Stimulated activated CD8-positive, alpha-beta memory T cell treated with anti-CD3 and anti-CD28 coated beads, Interleukin-7, amount 100 ng/mL, for 4 hours (primary cell): ENCODE data around the gene CNR1.
"Not testable (repeated sequence)": the region's sequence is repeated elsewhere in the genome, so short reads cannot be mapped to it uniquely, and the experiment has no call there.

Experiments
- DNase-seq, 2 donors: peaks; one replicate each; pipeline ENCODE4 v3.0.0-alpha.2; 2020; ENCODE audit warnings: low read depth in 2 of 2

CNR1 gene

GRCh38 chr6:88165844-88166492 lies at the start of gene CNR1:
CNR1 (minus strand) TSS chr6:88166347; CDS start chr6:88145274, 21,073 bp downstream.
- no peak for DNase-seq

- DNase-seq, result no peak
Measured at GRCh38 chr6:88211446-88211845, 45.3 kb upstream of the CNR1 start.

DNA sequence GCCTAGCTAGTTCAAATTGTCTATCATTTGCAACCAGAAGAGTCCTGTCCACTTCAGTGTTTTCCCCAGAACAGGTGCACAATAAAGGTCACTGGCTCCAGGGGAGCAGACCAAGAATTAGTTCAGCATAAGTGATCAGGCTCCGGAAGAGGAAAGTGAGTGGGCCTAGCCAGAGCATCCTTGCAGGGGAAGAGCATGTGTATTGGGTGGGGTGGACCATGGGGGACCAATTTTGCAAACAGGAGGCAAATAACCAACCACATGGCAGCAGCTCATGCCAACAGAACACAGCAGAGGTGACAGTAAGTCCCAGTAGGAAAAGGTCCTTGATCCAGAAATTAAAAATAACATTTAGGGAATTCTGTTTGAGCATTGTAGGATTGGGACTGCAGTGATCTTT lies 43.2 kb upstream of the CNR1 start:
- DNase-seq, result no peak

DNA sequence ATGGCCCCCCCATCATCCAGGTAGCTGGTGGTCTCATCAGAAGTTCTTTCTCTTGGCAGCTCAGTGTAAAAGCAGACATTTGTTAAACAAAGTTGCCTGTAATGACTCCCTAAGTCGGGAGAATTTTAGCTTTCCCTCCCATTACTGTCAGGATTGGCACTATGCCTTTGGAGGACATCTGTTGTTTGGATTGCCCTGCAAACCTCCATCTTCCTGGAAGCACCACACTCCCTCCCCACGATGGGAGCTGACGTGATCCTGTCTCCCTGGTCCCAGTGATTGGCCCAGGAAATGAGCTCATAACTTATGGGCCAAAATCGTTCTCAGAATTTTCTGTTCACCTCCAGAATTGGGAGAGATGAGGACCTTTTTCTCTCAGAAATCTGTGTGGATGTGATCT lies 42.6 kb upstream of the CNR1 start:
- DNase-seq, result no peak

GRCh38 chr6:88201734-88202133 lies 35.6 kb upstream of the CNR1 start:
- DNase-seq, result not testable (repeated sequence)

- DNase-seq, result no peak
Measured at GRCh38 chr6:88184921-88185320, 18.8 kb upstream of the CNR1 start.

DNA sequence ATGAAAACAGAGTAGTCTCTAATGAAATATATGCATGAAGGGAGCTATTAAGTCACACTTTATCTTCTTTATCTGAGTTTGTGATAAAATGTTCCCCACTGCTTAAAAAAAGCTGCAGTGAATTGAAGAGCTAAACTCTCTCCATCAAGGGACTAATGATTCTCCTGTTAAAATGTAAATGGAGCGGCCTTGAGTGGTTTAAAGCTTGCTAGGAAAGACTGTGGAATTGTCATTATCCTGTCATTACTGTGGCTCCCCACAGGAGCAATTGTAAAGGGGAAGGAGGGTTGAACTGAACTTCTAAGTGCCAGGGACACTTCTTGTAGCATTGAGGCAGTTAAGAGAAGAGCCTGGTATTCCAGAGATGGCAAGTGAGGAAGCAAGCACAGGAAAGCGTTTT lies 17.3 kb upstream of the CNR1 start:
- no peak for DNase-seq

- no peak for DNase-seq
Measured at GRCh38 chr6:88179692-88180091, 13.5 kb upstream of the CNR1 start.

DNA sequence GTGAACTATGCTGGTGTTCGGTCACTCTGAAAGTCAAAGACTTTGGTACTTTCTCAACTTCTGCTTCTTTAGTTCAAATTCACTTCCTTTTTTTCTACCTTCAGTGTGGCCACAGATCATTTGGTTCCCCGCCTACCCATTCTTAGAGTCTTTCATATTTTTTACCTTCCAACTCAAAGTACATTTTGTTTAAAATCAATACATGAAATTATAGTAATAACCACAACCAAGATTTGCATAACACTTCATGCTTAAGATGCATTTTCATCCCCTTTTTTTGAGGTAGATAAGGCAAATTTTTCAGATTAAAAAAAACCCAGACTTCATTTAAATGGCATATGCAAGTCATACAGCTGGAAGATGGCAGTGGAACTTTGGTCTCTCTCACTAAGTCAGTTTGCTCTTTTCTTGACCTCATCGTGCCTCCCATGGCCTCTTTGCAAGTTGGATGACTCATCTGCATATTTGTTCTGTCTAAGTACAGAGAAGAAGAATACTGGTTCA lies 11.9 kb upstream of the CNR1 start:
- DNase-seq, result no peak

- DNase-seq, result no peak
Measured at GRCh38 chr6:88174906-88175305, 8.8 kb upstream of the CNR1 start.

GRCh38 chr6:88171312-88171711 lies 5.2 kb upstream of the CNR1 start:
- DNase-seq, result no peak

GRCh38 chr6:88168362-88168761 lies 2.2 kb upstream of the CNR1 start:
- DNase-seq, result no peak

- DNase-seq, result no peak
Measured at GRCh38 chr6:88167352-88167937, 1.3 kb upstream of the CNR1 start.

GRCh38 chr6:88166493-88167351 lies 575 bp upstream of the CNR1 start:
- DNase-seq, result no peak

DNA sequence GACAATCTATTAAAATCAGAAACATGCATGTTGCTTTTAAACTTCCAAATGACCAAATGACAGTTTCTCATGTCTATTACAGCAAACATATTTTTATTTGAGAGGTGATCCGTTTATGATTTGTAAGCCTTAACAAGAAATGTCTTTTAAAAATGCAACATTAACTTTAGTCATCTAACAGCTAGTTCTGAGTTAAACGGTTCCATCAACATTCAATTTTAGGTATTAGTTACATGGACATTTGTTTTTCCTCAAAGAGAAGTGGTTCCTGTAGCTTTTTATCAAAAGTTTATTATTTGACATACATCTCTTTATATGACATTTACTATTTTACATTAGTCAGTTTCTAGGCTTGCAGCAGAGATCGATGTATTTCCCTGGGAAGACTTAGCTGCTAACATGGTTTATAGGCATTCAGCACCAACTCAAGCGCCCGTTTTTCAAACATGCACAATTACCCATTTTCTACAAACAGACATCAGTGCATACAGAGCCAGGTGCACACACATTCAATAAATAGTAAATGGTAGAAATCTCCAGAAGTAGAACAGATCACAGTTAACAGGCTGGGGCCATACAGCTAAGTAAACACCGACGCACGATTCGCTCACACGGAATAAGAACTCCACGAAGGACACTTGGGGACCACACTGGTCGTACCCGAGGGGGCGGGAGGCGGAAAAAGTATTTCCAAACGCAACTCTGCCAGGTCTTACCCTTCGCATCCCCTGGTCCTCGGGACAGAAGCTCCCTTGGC lies 882 bp downstream of the CNR1 start:
- no peak for DNase-seq

DNA sequence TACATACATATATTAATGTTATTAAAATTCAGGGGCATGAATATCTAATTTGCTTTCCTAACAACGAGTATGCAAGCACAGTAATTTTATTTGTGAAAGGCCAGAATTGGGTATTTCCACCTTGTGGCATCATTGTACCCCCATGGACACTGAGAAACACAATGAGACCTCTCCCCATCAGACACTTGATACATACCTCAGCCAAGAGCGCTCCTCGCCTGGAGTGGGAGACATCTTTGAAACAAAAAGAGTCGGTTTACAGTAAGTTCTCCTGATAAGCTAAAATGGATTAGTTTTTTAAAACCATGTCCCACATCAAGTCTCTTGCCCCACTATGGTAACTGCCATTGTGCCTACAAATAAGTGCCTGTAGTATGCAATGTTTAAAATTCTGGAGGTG lies 2.1 kb downstream of the CNR1 start:
- DNase-seq, result no peak

DNA sequence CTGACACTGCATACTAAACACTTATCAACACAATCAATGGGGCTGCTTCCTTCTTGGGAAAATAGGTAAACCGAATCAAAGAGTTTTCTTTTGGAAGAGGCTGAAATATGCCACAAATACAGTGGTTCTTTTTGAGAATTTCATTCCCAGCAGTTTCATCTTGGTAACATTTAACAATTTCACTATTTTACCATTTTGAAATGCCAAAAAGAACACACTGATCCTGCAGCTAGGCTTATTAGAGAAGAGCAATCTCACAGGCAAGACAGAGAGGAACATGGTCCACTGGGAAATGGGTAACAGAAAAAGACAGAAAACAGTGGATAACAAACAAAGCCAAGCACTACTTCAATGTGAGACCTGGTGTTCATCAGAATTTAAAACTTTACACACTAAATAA lies 2.5 kb downstream of the CNR1 start:
- no peak for DNase-seq

DNA sequence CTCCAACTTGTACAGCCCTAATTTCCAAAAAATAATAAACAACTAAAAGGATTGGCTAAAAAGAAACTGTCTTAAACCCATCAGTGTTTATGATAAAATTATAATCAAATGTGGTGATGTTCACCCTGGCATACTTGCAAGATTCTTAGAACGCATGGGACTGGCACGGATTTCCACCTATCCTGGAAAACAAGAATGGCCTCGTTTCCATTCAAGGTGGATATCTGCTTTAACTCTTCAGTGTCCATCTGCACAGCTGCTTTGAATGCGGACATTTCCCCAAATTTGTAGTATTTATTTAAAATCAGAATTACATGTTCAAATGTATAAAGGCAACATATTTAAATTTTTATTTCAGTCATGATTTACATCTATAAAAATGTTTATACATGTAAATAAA lies 4.2 kb downstream of the CNR1 start:
- no peak for DNase-seq

- DNase-seq, result no peak
Measured at GRCh38 chr6:88157106-88157505, 9.0 kb downstream of the CNR1 start.

DNA sequence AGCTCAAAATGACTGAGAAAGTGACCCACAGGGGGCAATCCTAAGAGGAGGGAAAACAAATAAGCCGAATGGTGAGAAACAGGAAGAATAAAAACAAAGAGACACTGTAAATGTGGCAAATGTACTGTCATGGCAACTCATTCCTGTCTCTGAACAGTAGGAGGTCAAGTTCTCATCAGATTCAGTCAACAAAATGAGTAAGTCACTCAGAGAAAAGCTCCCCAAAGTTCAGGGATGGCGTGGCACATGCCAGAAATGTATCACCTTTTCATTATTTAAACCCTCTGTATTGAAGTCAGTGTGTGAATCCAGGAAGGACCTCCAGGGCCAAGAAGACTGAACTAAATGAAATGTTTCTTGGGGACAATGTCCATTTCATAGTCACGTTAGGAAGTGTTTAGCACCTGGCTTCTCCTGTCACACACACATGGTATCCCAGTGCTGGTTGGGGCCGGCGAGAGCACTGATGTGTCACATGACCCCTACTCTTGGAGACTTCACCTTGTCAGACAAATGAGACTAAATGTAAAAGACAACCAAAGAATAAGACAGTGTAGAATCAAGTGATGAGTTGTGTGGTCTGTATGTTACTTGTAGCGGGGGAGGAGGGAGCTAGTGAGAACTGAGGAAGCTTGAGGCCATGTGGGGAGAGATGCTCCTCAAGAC lies 20.7 kb downstream of the CNR1 start:
- no peak for DNase-seq

- no peak for DNase-seq
Measured at GRCh38 chr6:88144637-88145297, 21.4 kb downstream of the CNR1 start.
